NCI-H2029 treated with DMSO at 0.1 percent for 48 hours (cell line): ENCODE results near the gene AGT.

Experiments
- DNase-seq: peaks from one replicate; lab custom pipeline; 2025; lab: John Stamatoyannopoulos, UW

Gene AGT

GRCh38 chr1:230713915-230714764 is at the start of gene AGT:
Gene AGT, minus strand, starts transcription at chr1:230714122. Its CDS starts 3,299 bp downstream, at chr1:230710823.
- DNase-seq: peak; percentile 47

GRCh38 chr1:230761443-230762167 is 47.7 kb upstream of the AGT start:
- DNase-seq: no peak

GRCh38 chr1:230760360-230760827 is 46.5 kb upstream of the AGT start:
- no peak for DNase-seq

- DNase-seq: no peak
Measured at GRCh38 chr1:230759369-230760065, 45.6 kb upstream of the AGT start.

GRCh38 chr1:230758709-230759368 is 44.9 kb upstream of the AGT start:
- DNase-seq: no peak

GRCh38 chr1:230757856-230758708 is 44.2 kb upstream of the AGT start:
- DNase-seq: no peak

- no peak for DNase-seq
Measured at GRCh38 chr1:230754796-230755195, 40.9 kb upstream of the AGT start.

- peak; percentile 65 for DNase-seq
Measured at GRCh38 chr1:230753586-230754251, 39.8 kb upstream of the AGT start.

GRCh38 chr1:230753191-230753585 is 39.3 kb upstream of the AGT start:
- DNase-seq: no peak

GRCh38 chr1:230752407-230752806 is 38.5 kb upstream of the AGT start:
- DNase-seq: peak; percentile 86

GRCh38 chr1:230750986-230751625 is 37.2 kb upstream of the AGT start:
- no peak for DNase-seq

GRCh38 chr1:230750576-230750975 is 36.7 kb upstream of the AGT start:
- no peak for DNase-seq

GRCh38 chr1:230749635-230750034 is 35.7 kb upstream of the AGT start:
- no peak for DNase-seq

GRCh38 chr1:230749150-230749549 is 35.2 kb upstream of the AGT start:
- no peak for DNase-seq

GRCh38 chr1:230747890-230748800 is 34.2 kb upstream of the AGT start:
- DNase-seq: peak; percentile 56

GRCh38 chr1:230747127-230747730 is 33.3 kb upstream of the AGT start, which contains the start of gene CAPN9:
Gene CAPN9, plus strand, starts transcription at chr1:230747388. Its CDS starts 109 bp downstream, at chr1:230747497.
- DNase-seq: no peak

GRCh38 chr1:230746617-230747016 is 32.7 kb upstream of the AGT start:
- DNase-seq: no peak

GRCh38 chr1:230745071-230745470 is 31.1 kb upstream of the AGT start:
- no peak for DNase-seq
